ENCODE data around the gene TMEM190.
"Not testable (repeated sequence)": the region's sequence is repeated elsewhere in the genome, so short reads cannot be mapped to it uniquely, and the experiment has no call there.

TMEM190 gene

DNA sequence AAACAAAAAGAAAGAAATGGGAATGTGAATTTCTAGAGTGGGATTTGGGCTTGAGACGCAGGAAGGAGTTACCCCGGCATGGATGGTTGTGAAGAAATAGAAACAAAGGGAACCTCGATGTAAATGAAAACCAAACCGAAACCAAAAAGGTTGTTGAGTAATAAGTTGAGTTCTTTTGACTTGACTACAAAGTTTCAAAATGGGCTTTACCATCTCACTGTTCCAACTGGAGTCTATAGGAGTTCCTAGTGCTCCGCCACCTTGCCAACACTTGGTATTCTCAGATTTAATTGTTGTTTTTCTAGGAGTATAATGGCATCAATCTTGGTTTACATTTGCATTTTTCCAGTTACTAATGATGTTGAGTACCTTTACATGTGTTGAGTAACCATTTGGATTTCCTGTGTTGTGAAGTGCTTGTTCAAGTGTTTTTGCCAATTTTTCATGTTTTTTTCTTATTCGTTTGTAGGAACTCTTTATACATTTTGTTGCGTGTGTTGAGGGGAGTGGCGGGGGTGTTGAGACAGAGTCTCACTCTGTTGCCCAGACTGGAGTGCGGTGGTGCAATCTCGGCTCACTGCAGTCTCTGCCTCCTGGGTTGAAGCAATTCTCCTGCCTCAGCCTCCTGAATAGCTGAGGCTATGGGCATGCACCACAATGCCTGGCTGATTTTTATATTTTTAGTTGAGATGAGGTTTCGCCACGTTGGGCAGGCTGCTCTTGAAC lies 21.7 kb downstream of the TMEM190 start:
- TF ChIP-seq, protein P1, sequence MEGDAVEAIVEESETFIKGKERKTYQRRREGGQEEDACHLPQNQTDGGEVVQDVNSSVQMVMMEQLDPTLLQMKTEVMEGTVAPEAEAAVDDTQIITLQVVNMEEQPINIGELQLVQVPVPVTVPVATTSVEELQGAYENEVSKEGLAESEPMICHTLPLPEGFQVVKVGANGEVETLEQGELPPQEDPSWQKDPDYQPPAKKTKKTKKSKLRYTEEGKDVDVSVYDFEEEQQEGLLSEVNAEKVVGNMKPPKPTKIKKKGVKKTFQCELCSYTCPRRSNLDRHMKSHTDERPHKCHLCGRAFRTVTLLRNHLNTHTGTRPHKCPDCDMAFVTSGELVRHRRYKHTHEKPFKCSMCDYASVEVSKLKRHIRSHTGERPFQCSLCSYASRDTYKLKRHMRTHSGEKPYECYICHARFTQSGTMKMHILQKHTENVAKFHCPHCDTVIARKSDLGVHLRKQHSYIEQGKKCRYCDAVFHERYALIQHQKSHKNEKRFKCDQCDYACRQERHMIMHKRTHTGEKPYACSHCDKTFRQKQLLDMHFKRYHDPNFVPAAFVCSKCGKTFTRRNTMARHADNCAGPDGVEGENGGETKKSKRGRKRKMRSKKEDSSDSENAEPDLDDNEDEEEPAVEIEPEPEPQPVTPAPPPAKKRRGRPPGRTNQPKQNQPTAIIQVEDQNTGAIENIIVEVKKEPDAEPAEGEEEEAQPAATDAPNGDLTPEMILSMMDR (IDR thresholded peaks at IDR 0.05): no peak
- no peak overlapping the region for H3K27ac ChIP-seq
- no peak overlapping the region for H3K4me3 ChIP-seq
- no peak for DNase-seq (ENCODE audit: low spot score)

DNA sequence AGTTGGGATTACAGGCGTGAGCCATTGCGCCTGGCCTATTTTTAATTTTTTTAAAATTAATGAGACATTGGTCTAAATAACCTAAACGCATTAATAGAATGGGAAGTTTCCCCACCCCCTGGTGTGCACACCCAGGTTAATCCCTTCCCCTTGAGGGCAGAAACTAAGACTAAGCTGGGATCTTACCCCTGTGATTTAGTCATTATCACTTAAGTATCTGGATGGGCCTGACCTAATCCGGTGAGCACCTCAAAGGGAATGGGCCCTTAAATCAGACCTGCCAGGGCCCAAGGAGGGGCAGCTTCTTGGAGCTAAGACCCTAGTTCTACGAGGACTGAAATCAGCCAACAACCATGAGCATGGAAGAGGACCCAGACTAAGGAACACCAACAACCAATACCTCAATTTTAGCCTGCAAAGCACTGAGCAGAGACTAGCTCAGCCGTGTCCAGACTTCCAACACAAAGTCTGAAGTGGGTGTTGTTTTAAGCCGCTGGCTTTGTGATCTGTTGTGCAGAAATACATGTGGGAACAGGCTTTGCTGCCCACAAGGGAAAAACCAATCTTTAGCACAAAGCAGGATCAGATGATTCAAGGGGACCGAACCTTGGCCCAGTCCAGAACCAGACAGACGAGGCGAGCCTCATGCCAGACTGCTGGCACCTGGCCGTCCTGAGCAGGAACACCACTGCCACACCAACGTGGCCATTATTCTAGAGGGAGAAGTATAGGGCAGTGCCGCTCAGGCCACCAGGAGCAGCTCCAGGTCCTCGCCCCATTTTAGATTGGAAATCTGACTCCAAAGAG lies 23.9 kb downstream of the TMEM190 start:
- TF ChIP-seq, protein P1 (IDR thresholded peaks at IDR 0.05): no peak
- no peak overlapping the region for H3K27ac ChIP-seq
- no peak for DNase-seq (ENCODE audit: low spot score)

DNA sequence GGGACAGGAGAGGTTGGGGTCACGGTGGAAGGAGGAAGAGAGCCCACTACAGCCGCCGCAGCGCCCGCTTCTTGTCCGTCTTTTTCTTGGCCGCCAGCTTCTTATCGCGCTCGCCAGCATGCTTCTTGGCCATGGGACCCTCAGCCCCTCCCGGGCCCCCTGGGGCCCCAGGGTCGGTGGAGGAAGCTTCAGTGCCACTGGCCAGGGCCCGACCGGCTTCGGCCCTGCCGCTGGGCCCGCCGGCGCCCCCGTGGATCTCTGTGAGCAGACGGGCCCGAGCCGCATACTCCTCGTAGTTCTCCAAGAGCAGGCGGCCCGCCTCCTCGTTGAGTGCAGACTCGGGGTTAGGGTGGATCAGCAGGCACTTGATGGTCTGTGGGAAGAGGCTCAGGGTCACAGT lies 24.8 kb downstream of the TMEM190 start:
- H3K4me3 ChIP-seq; DNase-seq (ENCODE audit: low spot score); H3K27ac ChIP-seq: not testable (repeated sequence)

More for the DNA sequence above, 23.9 kb downstream of the TMEM190 start:
- no peak overlapping the region for H3K4me3 ChIP-seq

DNA sequence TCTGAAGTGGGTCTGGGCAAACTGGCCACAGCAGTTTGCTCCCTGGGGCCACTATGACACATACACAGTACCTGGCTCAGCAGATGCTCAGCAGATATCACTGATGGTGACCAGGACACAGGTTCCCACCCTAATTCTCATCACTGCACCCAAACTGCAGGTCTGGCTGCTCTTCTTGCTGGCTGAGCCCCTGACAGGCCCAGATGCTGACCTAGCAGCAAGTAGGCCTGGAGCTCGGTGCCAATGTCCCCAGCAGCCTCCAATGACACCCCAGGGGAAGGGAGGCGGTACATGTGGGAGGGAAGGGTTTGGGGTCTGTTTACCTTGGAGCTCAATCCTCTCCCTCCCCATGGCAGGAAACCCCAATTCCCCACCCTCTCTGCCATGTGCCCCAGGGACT lies 25.9 kb downstream of the TMEM190 start:
- Histone ChIP-seq H3K4me3 (no peak overlapping the region), H3K27ac (no peak overlapping the region)
- no peak for DNase-seq (ENCODE audit: low spot score)
- TF ChIP-seq, protein P1 (IDR thresholded peaks at IDR 0.05): no peak

DNA sequence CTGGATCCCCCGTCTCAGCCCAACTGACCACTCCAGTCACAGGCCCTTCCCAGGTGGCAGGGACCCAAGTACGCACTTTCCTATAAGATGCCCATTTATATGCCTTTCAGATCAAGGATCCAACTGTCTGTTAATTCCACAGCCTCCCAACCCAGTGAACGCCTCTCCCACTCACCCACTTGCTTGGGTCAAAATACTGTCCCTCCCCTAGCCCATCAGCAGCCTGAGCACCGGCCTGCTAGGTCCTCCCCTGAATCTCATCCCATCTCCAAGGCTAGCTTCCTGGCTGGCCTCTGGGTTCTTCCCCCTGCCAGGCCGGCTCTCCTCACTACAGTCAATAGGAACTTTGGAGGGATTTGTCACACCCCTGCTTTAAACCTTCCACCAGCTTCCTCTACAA lies 29.0 kb downstream of the TMEM190 start:
- no peak for DNase-seq (ENCODE audit: low spot score)
- TF ChIP-seq, protein P1 (IDR thresholded peaks at IDR 0.05): no peak
- H3K4me3 ChIP-seq: no peak overlapping the region
- no peak overlapping the region for H3K27ac ChIP-seq

DNA sequence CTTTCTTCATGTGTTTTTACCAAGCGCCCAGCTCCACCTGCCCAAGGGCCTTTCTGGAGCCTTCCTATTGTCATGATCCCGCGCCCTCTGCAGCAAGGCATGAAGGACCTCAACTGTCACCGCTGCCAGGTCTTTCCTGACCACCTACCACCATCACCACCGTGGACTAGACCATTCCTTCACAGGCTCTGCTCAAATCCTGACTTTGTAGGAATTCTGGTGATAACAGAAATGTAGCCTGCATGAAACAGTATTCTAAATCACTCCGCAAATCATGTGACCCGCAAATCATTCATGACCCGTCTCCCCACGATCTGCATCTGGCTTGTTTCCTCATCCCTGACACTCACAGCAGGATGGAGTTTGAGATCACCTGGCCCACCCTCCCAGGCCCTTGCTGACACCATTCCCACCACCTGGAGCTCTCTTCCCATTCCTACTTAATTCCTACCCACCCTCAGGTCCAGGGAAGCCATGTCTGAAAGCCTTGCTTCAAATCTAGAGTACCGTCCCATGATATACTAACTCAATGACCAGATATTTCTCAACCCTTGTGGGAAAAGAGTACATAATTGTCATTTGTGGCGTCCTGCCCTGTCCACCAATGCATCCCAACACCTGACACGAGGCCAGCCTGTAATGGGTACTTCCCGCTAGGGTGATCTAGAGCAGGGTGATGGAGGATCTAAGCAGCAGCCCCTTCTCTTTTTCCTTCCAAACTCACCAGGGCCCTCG lies 29.6 kb downstream of the TMEM190 start:
- TF ChIP-seq, protein P1 (IDR thresholded peaks at IDR 0.05): no peak

DNA sequence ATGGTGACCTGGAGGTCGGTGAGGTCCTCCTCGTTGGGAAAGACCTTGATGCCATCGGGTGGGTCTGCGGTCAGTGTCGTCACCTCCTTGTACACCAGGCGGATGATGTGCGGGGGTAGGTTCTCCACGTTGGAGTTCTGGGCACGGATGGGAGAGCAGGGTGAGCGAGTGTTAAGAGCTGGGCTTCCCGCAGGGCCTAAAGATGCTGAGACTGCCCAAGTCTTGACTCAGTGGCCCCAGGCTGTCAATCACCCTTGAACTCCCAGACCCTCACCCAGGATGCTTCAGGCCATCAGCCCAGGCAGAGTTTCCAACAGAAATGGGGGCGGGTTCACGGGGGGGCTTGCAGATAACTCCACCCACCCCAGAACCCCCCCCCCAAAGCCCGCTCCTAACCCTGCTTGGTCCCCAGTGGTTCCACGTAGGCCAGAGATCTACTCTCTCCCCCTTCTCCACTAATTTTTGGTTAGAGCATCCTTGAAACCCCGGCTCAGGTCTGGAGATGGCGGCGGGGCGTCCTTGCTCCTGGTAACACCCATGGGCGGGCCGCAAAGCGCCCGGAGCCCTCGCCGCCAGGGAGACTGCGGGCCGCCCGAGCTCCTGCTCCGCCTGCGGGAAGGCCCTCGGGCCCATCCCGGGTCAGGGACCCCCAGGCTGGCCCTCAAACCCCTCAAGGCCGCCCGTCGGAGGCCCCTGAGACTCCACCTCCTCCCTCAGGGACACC lies 30.4 kb downstream of the TMEM190 start:
- TF ChIP-seq, protein P1 (IDR thresholded peaks at IDR 0.05): no peak
- Histone ChIP-seq H3K4me3 (peak overlapping the region; percentile 94), H3K27ac (peak overlapping the region; percentile 97)
- peak; percentile 81 for DNase-seq (ENCODE audit: low spot score)

More for the DNA sequence above, 29.6 kb downstream of the TMEM190 start:
- Histone ChIP-seq H3K4me3 (peak overlapping the region; percentile 94), H3K27ac (no peak overlapping the region)
- no peak for DNase-seq (ENCODE audit: low spot score)

DNA sequence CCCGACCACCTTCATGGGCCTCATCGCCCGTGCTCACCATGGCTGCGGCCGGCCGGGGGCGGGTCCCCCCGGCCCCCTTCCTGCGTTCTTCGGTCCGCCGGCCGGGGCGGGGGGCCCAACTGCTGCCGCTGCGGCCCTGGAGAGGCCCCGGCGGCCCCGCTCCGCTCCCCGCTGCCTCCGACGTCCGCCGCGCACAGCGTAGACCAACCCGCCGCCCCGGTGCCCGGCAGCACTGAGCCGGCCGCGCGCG lies 30.8 kb downstream of the TMEM190 start, which contains the start of gene UBE2S:
TSS of gene UBE2S (minus strand) at position 239 of the 250 bp plus-strand sequence. CDS start at position 40, 199 bp downstream.
- not testable (repeated sequence) for DNase-seq (ENCODE audit: low spot score)
- peak within 1 kb of the TSS; percentile 97 for H3K27ac ChIP-seq
- peak within 1 kb of the TSS; percentile 94 for H3K4me3 ChIP-seq

All from coronary artery (tissue), 2 donors.